ENCODE results near the gene NMRK1.

NMRK1 gene

GRCh38 chr9:75111019-75111622, 23.2 kb upstream of the NMRK1 start:
- H3K27me3 Mint-ChIP-seq (ENCODE audit: low read depth), result no peaks in the 10 kb centered on the region
- H3K27ac Mint-ChIP-seq, result no peak overlapping the region
- H3K4me1 Mint-ChIP-seq (ENCODE audit: low read depth), result peaks cover 32% of the 10 kb centered on the region
- peaks cover 20% of the 10 kb centered on the region for H3K36me3 Mint-ChIP-seq (ENCODE audit: low read depth)
- no peak overlapping the region for H3K4me3 Mint-ChIP-seq
- H3K9me3 Mint-ChIP-seq, result no peaks in the 10 kb centered on the region

- no peak overlapping the region for H3K27ac Mint-ChIP-seq
- peaks cover 30% of the 10 kb centered on the region for H3K36me3 Mint-ChIP-seq (ENCODE audit: low read depth)
- no peak overlapping the region for H3K4me3 Mint-ChIP-seq
- no peaks in the 10 kb centered on the region for H3K27me3 Mint-ChIP-seq (ENCODE audit: low read depth)
- peaks cover 47% of the 10 kb centered on the region for H3K4me1 Mint-ChIP-seq (ENCODE audit: low read depth)
- no peaks in the 10 kb centered on the region for H3K9me3 Mint-ChIP-seq
Measured at GRCh38 chr9:75109210-75109839, 21.4 kb upstream of the NMRK1 start.

DNA sequence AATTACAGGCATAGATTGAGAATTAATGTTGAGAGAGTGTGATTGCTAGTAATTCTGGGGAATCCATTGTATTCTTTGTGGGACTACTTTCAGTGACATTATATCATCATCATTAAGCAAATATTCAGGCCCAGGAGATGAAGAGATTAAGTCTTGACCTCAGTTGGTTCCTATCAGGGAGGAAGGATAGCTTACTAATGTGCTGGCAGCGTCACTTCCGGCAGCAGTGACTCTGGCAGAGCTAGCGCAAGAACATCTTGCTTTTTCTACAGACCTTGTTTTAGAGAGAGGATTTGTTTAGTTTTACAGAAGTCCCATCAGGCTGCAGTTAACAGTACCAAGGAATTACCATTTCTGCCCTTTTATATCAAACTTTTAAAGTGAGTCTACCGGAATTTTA, 20.6 kb upstream of the NMRK1 start:
- Mint-ChIP-seq H3K4me3 (no peak overlapping the region), H3K27me3 (ENCODE audit: low read depth) (no peaks in the 10 kb centered on the region), H3K4me1 (ENCODE audit: low read depth) (peaks cover 46% of the 10 kb centered on the region), H3K36me3 (ENCODE audit: low read depth) (peaks cover 30% of the 10 kb centered on the region), H3K9me3 (no peaks in the 10 kb centered on the region), H3K27ac (no peak overlapping the region)

DNA sequence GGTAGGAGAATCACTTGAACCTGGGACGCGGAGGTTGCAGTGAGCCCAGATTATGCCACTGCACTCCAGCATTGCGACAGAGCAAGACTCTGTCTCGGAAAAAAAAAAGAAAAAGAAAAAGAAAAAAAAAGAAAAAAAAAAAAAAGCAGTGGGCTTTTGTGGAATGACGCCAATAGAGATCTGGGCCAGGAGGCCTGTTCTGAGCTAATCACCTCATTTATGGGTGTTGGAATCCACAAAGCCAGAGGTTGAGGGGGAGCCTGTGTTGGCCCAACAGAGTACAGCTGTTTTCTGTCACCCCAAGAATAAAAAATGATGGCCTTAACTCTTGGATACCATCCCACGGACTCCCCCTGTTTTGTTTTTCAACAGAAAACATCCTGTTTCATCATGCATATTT, 18.9 kb upstream of the NMRK1 start:
- Mint-ChIP-seq H3K4me1 (ENCODE audit: low read depth) (peaks cover 40% of the 10 kb centered on the region), H3K27me3 (ENCODE audit: low read depth) (no peaks in the 10 kb centered on the region), H3K27ac (no peak overlapping the region), H3K9me3 (no peaks in the 10 kb centered on the region), H3K36me3 (ENCODE audit: low read depth) (peaks cover 29% of the 10 kb centered on the region), H3K4me3 (no peak overlapping the region)

- Mint-ChIP-seq H3K9me3 (no peaks in the 10 kb centered on the region), H3K4me3 (no peak overlapping the region), H3K27ac (peak overlapping the region; percentile 13), H3K27me3 (ENCODE audit: low read depth) (no peaks in the 10 kb centered on the region), H3K4me1 (ENCODE audit: low read depth) (peaks cover 44% of the 10 kb centered on the region), H3K36me3 (ENCODE audit: low read depth) (peaks cover 33% of the 10 kb centered on the region)
Measured at GRCh38 chr9:75105841-75106240, 17.9 kb upstream of the NMRK1 start.

GRCh38 chr9:75105019-75105540, 17.1 kb upstream of the NMRK1 start:
- no peak overlapping the region for H3K4me3 Mint-ChIP-seq
- no peaks in the 10 kb centered on the region for H3K27me3 Mint-ChIP-seq (ENCODE audit: low read depth)
- H3K27ac Mint-ChIP-seq, result peak overlapping the region; percentile 36
- peaks cover 42% of the 10 kb centered on the region for H3K4me1 Mint-ChIP-seq (ENCODE audit: low read depth)
- H3K36me3 Mint-ChIP-seq (ENCODE audit: low read depth), result peaks cover 30% of the 10 kb centered on the region
- no peaks in the 10 kb centered on the region for H3K9me3 Mint-ChIP-seq

GRCh38 chr9:75104607-75105006, 16.7 kb upstream of the NMRK1 start:
- Mint-ChIP-seq H3K9me3 (no peaks in the 10 kb centered on the region), H3K27ac (peak overlapping the region; percentile 36), H3K4me1 (ENCODE audit: low read depth) (peaks cover 42% of the 10 kb centered on the region), H3K36me3 (ENCODE audit: low read depth) (peaks cover 30% of the 10 kb centered on the region), H3K27me3 (ENCODE audit: low read depth) (no peaks in the 10 kb centered on the region), H3K4me3 (no peak overlapping the region)

DNA sequence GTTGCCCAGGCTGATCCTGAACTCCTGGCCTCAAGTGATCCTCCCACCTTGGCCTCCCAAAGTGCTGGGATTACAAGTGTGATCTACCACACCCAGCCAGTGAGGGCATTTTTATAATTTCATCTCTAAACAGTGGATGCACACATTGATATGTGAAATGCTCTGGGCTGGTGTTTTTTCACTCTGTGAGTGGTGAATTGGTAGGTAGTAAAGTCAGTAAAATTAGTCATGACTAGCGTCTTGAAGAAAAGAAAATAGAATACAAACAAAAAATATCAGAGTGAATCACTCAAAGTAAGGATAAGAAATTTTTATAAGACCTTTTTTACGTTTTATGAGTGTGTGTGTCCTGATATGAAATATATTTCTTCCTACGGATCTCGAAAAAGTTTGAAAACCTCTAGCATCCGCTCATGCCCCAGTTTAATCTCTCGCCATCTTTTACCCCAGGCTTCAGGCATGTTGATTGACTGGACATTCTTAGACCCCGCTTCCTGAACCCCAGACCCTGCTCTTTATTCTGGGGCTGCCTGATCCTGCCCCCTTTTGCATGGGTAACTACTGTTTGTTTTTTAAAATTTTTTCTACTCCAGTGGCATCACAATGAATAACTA, 14.3 kb upstream of the NMRK1 start:
- no peaks in the 10 kb centered on the region for H3K27me3 Mint-ChIP-seq (ENCODE audit: low read depth)
- peaks cover 41% of the 10 kb centered on the region for H3K4me1 Mint-ChIP-seq (ENCODE audit: low read depth)
- no peak overlapping the region for H3K4me3 Mint-ChIP-seq
- H3K27ac Mint-ChIP-seq, result no peak overlapping the region
- H3K36me3 Mint-ChIP-seq (ENCODE audit: low read depth), result peaks cover 32% of the 10 kb centered on the region
- H3K9me3 Mint-ChIP-seq, result no peaks in the 10 kb centered on the region

DNA sequence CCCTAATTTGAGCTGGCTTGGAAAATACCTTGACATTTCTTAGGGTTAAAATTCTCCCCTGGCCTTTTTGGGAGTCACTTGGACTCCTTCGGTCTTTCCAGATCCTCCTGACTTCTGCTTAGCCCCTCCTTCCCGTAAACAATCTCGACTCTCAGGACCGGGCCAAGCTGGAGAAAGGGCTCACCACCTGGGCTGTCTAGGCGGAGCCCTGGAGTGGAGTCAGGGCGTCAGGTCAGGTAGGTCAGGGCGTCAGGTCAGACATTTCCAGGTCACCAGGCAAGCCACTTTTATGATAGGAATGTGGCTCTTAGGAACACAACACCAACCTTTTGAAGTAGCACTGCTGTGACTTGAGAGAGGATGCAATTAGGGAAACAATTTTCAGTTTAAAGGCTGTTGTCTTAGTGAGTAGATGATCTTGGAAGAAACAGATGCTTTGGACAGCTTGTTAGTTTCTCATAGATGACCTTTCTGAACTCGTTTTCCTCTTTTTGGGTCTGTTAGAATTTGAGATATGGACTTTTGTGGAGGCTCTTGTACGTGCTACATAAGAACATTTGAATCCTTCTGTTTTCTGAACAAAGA, 13.1 kb upstream of the NMRK1 start:
- Mint-ChIP-seq H3K27ac (no peak overlapping the region), H3K27me3 (ENCODE audit: low read depth) (no peaks in the 10 kb centered on the region), H3K9me3 (no peaks in the 10 kb centered on the region), H3K4me3 (no peak overlapping the region), H3K36me3 (ENCODE audit: low read depth) (peaks cover 34% of the 10 kb centered on the region), H3K4me1 (ENCODE audit: low read depth) (peaks cover 43% of the 10 kb centered on the region)

DNA sequence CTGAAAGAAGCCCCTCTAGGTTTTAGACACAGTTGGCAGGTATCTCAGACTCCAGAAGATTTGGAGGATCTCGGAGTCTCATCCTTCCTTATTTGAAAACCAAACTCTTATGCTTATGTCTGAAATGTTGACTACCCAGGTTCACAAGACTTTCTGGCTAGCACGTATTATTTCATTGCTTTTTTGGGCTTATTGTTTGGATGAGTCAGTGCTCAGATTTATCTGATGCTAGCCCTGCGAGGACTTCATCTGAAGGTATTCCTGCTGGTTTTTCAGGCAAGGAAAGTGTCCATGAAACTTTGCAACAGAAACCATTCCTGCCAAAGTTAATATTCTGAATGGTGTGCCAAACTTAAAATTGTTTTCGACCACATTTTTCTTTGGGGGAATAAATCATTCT, 8.8 kb upstream of the NMRK1 start:
- H3K27ac Mint-ChIP-seq, result no peak overlapping the region
- H3K36me3 Mint-ChIP-seq (ENCODE audit: low read depth), result peaks cover 23% of the 10 kb centered on the region
- H3K27me3 Mint-ChIP-seq (ENCODE audit: low read depth), result no peaks in the 10 kb centered on the region
- H3K4me3 Mint-ChIP-seq, result no peak overlapping the region
- H3K4me1 Mint-ChIP-seq (ENCODE audit: low read depth), result peaks cover 41% of the 10 kb centered on the region
- H3K9me3 Mint-ChIP-seq, result no peaks in the 10 kb centered on the region

GRCh38 chr9:75092766-75093165, 4.8 kb upstream of the NMRK1 start:
- Mint-ChIP-seq H3K36me3 (ENCODE audit: low read depth) (peaks cover 23% of the 10 kb centered on the region), H3K4me1 (ENCODE audit: low read depth) (peaks cover 52% of the 10 kb centered on the region), H3K27ac (no peak overlapping the region), H3K9me3 (no peaks in the 10 kb centered on the region), H3K27me3 (ENCODE audit: low read depth) (no peaks in the 10 kb centered on the region), H3K4me3 (peak overlapping the region; percentile 2)

GRCh38 chr9:75090579-75090978, 2.6 kb upstream of the NMRK1 start:
- H3K27ac Mint-ChIP-seq, result no peak overlapping the region

GRCh38 chr9:75089373-75089766, 1.4 kb upstream of the NMRK1 start:
- no peaks in the 10 kb centered on the region for H3K9me3 Mint-ChIP-seq
- peak overlapping the region; percentile 98 for H3K4me3 Mint-ChIP-seq
- peaks cover 18% of the 10 kb centered on the region for H3K36me3 Mint-ChIP-seq (ENCODE audit: low read depth)
- H3K27ac Mint-ChIP-seq, result peak overlapping the region; percentile 91
- H3K4me1 Mint-ChIP-seq (ENCODE audit: low read depth), result peaks cover 60% of the 10 kb centered on the region
- no peaks in the 10 kb centered on the region for H3K27me3 Mint-ChIP-seq (ENCODE audit: low read depth)

More at GRCh38 chr9:75090579-75090978, 2.6 kb upstream of the NMRK1 start:
- Mint-ChIP-seq H3K36me3 (ENCODE audit: low read depth) (peaks cover 18% of the 10 kb centered on the region), H3K4me1 (ENCODE audit: low read depth) (peaks cover 58% of the 10 kb centered on the region), H3K9me3 (no peaks in the 10 kb centered on the region), H3K4me3 (peak overlapping the region; percentile 98), H3K27me3 (ENCODE audit: low read depth) (no peaks in the 10 kb centered on the region)

DNA sequence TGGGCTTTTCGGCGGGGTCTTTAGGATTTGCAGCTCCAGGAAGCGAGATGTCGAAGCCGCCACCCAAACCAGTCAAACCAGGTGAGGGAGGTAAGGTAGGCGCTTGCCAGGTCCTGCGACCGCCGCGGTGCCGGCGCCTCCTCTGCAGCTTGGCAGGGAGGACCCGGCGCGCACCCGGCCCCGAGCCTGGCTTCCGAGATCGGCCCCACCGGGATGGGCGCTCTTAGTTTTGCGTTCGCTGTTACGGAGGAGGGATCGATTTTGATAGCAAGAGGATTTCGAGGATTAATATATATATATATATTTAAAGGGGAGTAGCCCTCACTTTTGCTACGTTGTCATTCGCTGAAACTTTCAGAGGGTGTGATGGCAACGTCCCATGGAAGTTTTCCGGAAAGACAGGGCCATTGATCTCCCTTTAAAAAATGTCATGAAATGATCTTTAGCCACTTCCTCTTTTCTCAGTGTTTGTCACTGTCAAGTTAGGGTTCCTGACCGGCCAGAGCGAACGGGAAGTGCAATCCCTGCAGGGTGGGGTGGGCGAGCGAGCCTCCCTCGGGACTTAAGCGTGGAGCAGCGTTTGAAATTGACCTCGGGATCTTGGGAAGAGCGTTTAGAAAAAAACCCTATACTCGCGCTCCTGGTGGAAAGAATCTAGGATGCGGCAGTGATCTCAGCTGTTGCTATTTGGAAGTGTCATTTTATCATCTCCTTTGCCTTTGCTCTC, 854 bp upstream of the NMRK1 start:
- Mint-ChIP-seq H3K9me3 (no peaks in the 10 kb centered on the region), H3K4me3 (peak overlapping the region; percentile 98), H3K4me1 (ENCODE audit: low read depth) (peaks cover 55% of the 10 kb centered on the region), H3K27me3 (ENCODE audit: low read depth) (no peaks in the 10 kb centered on the region), H3K36me3 (ENCODE audit: low read depth) (peaks cover 18% of the 10 kb centered on the region), H3K27ac (peak overlapping the region; percentile 91)

All from T-helper 1 cell treated with Interleukin-12 subunit alpha and Interleukin-12 subunit beta and Interleukin-4 antibody, amounts not matched to agents 30 μg/mL and 1 μg/mL, for 36 hours (primary cell).